GM23338 (cell line): ENCODE measurements around the gene PFKP. TPM values are rescaled to one million over a fixed set of nuclear protein-coding genes. Genes with fewer than 3 reads are reported as not detected.

Source experiments
- ATAC-seq: fragments of 200-7000 bp; cut with Tn5 transposase; 3 replicates; pipeline ENCODE4 v1.9.1; 2020
- DNase-seq: peaks from one replicate; pipeline ENCODE4 v3.0.0-alpha.2; 2015; ENCODE audit warnings: low spot score
- H2AFZ ChIP-seq: fragments of 200-600 bp; sonication (generic); 2 replicates; pipeline ENCODE4 v1.8.0; 2016; ENCODE audit warnings: antibody characterized with exemption, mild to moderate bottlenecking, moderate library complexity
- H3F3A ChIP-seq: fragments of 200-600 bp; sonication (generic); replicated peaks from 2 replicates; pipeline ENCODE4 v1.8.0; 2017; ENCODE audit warnings: antibody characterized with exemption, mixed run types, low read depth
- H3K27ac ChIP-seq: fragments of 200-600 bp; sonication (generic); 2 replicates; pipeline ENCODE4 v1.6.1; 2016; ENCODE audit warnings: low read depth
- H3K27me3 ChIP-seq: fragments of 200-600 bp; sonication (generic); 2 replicates; pipeline ENCODE4 v1.8.0; 2016; ENCODE audit warnings: mild to moderate bottlenecking, mixed run types, moderate library complexity; ENCODE audit not compliant: insufficient read depth
- H3K36me3 ChIP-seq: fragments of 200-600 bp; sonication (generic); 2 replicates; pipeline ENCODE4 v1.8.0; 2016; ENCODE audit warnings: mild to moderate bottlenecking; ENCODE audit not compliant: insufficient read depth
- H3K4me1 ChIP-seq: fragments of 200-600 bp; sonication (generic); 2 replicates; pipeline ENCODE4 v1.8.0; 2016; ENCODE audit warnings: mild to moderate bottlenecking, moderate library complexity; ENCODE audit not compliant: insufficient read depth
- H3K4me2 ChIP-seq: fragments of 200-600 bp; sonication (generic); 2 replicates; pipeline ENCODE4 v1.7.1; 2017; ENCODE audit warnings: mixed run types
- H3K4me3 ChIP-seq: fragments of 200-600 bp; sonication (generic); 2 replicates; pipeline ENCODE4 v1.6.1; 2016; ENCODE audit warnings: mixed run types
- H3K79me2 ChIP-seq: fragments of 200-600 bp; sonication (generic); replicated peaks from 2 replicates; pipeline ENCODE4 v1.8.0; 2017; ENCODE audit warnings: mild to moderate bottlenecking; ENCODE audit not compliant: insufficient read depth
- H3K9me2 ChIP-seq: fragments of 200-600 bp; sonication (generic); 2 replicates; pipeline ENCODE4 v1.8.0; 2017; ENCODE audit not compliant: insufficient read depth
- H4K20me1 ChIP-seq: fragments of 200-600 bp; sonication (generic); replicated peaks from 2 replicates; pipeline ENCODE4 v1.8.0; 2017; ENCODE audit warnings: mild to moderate bottlenecking; ENCODE audit not compliant: insufficient read depth
- H3K27ac Mint-ChIP-seq: 2 replicates; pipeline ENCODE4 v1.8.0; 2020; ENCODE audit warnings: inconsistent platforms, mild to moderate bottlenecking, moderate library complexity, mixed read lengths
- H3K27me3 Mint-ChIP-seq: 3 replicates; pipeline ENCODE4 v1.8.0; 2022; ENCODE audit warnings: low read depth, mild to moderate bottlenecking, moderate library complexity, mixed read lengths, inconsistent platforms; ENCODE audit not compliant: insufficient read depth, poor library complexity
- H3K36me3 Mint-ChIP-seq: 3 replicates; pipeline ENCODE4 v1.8.0; 2021; ENCODE audit warnings: low read depth, mild to moderate bottlenecking, inconsistent platforms, moderate library complexity, mixed read lengths
- H3K4me1 Mint-ChIP-seq: 3 replicates; pipeline ENCODE4 v1.8.0; 2020; ENCODE audit warnings: mild to moderate bottlenecking, inconsistent platforms, mixed read lengths
- H3K4me3 Mint-ChIP-seq: 3 replicates; pipeline ENCODE4 v1.8.0; 2021; ENCODE audit warnings: moderate library complexity, mild to moderate bottlenecking, inconsistent platforms, mixed read lengths
- H3K9me3 Mint-ChIP-seq: 3 replicates; pipeline ENCODE4 v1.8.0; 2020; ENCODE audit warnings: moderate library complexity, mild to moderate bottlenecking, inconsistent platforms, mixed read lengths
- CREB1 ChIP-seq: fragments of 250-450 bp; sonication (Bioruptor Pico); IDR thresholded peaks from 2 replicates; pipeline ENCODE4 v1.5.0; 2020; ENCODE audit warnings: low read depth, mild to moderate bottlenecking, moderate library complexity
- CTCF ChIP-seq, 2 experiments: fragments of 200-600 bp in 1 of 2; sonication (generic) in 1 of 2; conservative IDR thresholded peaks; 2 replicates each; pipeline versions ENCODE4 v1.5.1 to v1.6.1; 2016 to 2017; ENCODE audit warnings: antibody characterized with exemption in 2 of 2, low read depth in 2 of 2, mild to moderate bottlenecking in 2 of 2, moderate library complexity in 1 of 2
- ETS1 ChIP-seq: IDR thresholded peaks from 2 replicates; pipeline ENCODE4 v1.6.1; 2016; ENCODE audit warnings: antibody characterized with exemption
- EZH2 ChIP-seq: fragments of 200-600 bp; sonication (generic); IDR thresholded peaks from one replicate; pipeline ENCODE4 v1.8.0; 2017; ENCODE audit warnings: antibody characterized with exemption, mild to moderate bottlenecking, low read depth; ENCODE audit not compliant: unreplicated experiment
- EZH2phosphoT487 ChIP-seq: fragments of 200-600 bp; sonication (generic); IDR thresholded peaks from one replicate; pipeline ENCODE4 v1.8.1; 2018; ENCODE audit warnings: antibody characterized with exemption; ENCODE audit not compliant: unreplicated experiment
- JUNB ChIP-seq: IDR thresholded peaks from one replicate; pipeline ENCODE4 v1.6.1; 2016; ENCODE audit warnings: antibody characterized with exemption; ENCODE audit not compliant: unreplicated experiment
- NANOG ChIP-seq: IDR thresholded peaks from 2 replicates; pipeline ENCODE4 v1.6.1; 2016; ENCODE audit warnings: antibody characterized with exemption, borderline replicate concordance
- POLR2AphosphoS5 ChIP-seq: IDR thresholded peaks from 2 replicates; pipeline ENCODE4 v1.6.1; 2016; ENCODE audit warnings: antibody characterized with exemption, low read depth
- REST ChIP-seq: IDR thresholded peaks from one replicate; pipeline ENCODE4 v1.6.1; 2018; ENCODE audit warnings: antibody characterized with exemption; ENCODE audit not compliant: unreplicated experiment
- STAT1 ChIP-seq: IDR thresholded peaks from one replicate; pipeline ENCODE4 v1.6.1; 2016; ENCODE audit warnings: antibody characterized with exemption; ENCODE audit not compliant: unreplicated experiment
- ZNF114 ChIP-seq: fragments of 250-450 bp; sonication (Bioruptor Pico); IDR thresholded peaks from 2 replicates; pipeline ENCODE4 v1.5.0; 2020; ENCODE audit warnings: mild to moderate bottlenecking, moderate library complexity
- ZNF331 ChIP-seq: fragments of 250-450 bp; sonication (Bioruptor Pico); IDR thresholded peaks from 2 replicates; pipeline ENCODE4 v1.5.0; 2020; ENCODE audit warnings: low read depth, mild to moderate bottlenecking, moderate library complexity
- ZNF462 ChIP-seq: fragments of 250-450 bp; sonication (Bioruptor Pico); IDR thresholded peaks from 2 replicates; pipeline ENCODE4 v1.5.0; 2020; ENCODE audit warnings: mild to moderate bottlenecking, moderate library complexity
- polyA plus RNA-seq: library from polyadenylated mRNA; unstranded; fragments of >200 nt; fragmentation: Nextera tagmentation; extraction: Ambion mirVana; gene quantifications from 2 replicates; pipeline ENCODE4 v1.2.1, GENCODE V29; 2016
- total RNA-seq: library from RNA; depleted of rRNA; stranded (reverse); fragments of >200 nt; shearing (Covaris generic); gene quantifications from 2 replicates; pipeline ENCODE4 v1.2.3, GENCODE V29; 2014

PFKP gene
- total and polyA plus RNA-seq, 2 experiments from 2014 or later, result 56.3 to 120 TPM

- H4K20me1 ChIP-seq, result peaks cover 18% of the 10 kb centered on the region
- H3K36me3 ChIP-seq, result peaks cover 14% of the 10 kb centered on the region
- H3K27ac ChIP-seq, result no peak overlapping the region
- H3K4me3 Mint-ChIP-seq, result no peak overlapping the region
- H3K9me3 Mint-ChIP-seq, result no peaks in the 10 kb centered on the region
- H3K79me2 ChIP-seq, result no peaks in the 10 kb centered on the region; the same call in 1 of the 2 replicates
- peaks cover 4% of the 10 kb centered on the region for H3K4me1 Mint-ChIP-seq
- no peaks in the 10 kb centered on the region for H3K27me3 ChIP-seq
- 0 out of 2 replicates have a peak, but pooled peaks cover 4% of the 10 kb centered on the region for H3K9me2 ChIP-seq
- no peak overlapping the region for H3K4me3 ChIP-seq
- no peak overlapping the region for H3K4me2 ChIP-seq
- no peaks in the 10 kb centered on the region for H3K4me1 ChIP-seq
- H2AFZ ChIP-seq, result no peak overlapping the region
- H3F3A ChIP-seq, result peaks cover 6% of the 10 kb centered on the region; the same call in 1 of the 2 replicates
- TF ChIP-seq REST, result no peak
- TF ChIP-seq ZNF331 (CRISPR knock-in tag), result no peak
- TF ChIP-seq JUNB, result no peak
- no peak for TF ChIP-seq EZH2phosphoT487
- TF ChIP-seq EZH2, result no peak
- TF ChIP-seq CTCF (conservative IDR thresholded peaks at IDR 0.05; ENCODE audit: low read depth in 2 of 2), result no peak
- no peak for TF ChIP-seq STAT1
- no peak for TF ChIP-seq POLR2AphosphoS5
- TF ChIP-seq NANOG, result no peak
- TF ChIP-seq CREB1 (CRISPR knock-in tag), result no peak
- no peak for TF ChIP-seq ZNF114 (CRISPR knock-in tag)
- no peak for TF ChIP-seq ETS1
- no peak for TF ChIP-seq ZNF462
- ATAC-seq (no peak), DNase-seq (no peak)
- H3K27ac Mint-ChIP-seq, result no peak overlapping the region
- H3K36me3 Mint-ChIP-seq, result peaks cover 84% of the 10 kb centered on the region
- H3K27me3 Mint-ChIP-seq, result peaks cover 4% of the 10 kb centered on the region
Observed at GRCh38 chr10:3106928-3107425, 39.6 kb downstream of the PFKP start.
